ENCODE results near the gene OCIAD2. TPM values are rescaled to one million over a fixed set of nuclear protein-coding genes. Genes with fewer than 3 reads are reported as not detected.

The OCIAD2 gene
- total RNA-seq, 1 donor from 2014 or later, result 73.1 TPM

GRCh38 chr4:48862661-48863060 is 43.9 kb downstream of the OCIAD2 start:
- peaks cover 23% of the 10 kb centered on the region for H3K36me3 Mint-ChIP-seq
- no peaks in the 10 kb centered on the region for H3K27me3 Mint-ChIP-seq (ENCODE audit: low read depth)
- H3K27ac Mint-ChIP-seq, result no peak overlapping the region
- no peak for DNase-seq (ENCODE audit: low spot score in 2 of 2, unreplicated experiment in 2 of 2)
- H3K9me3 Mint-ChIP-seq, result peaks cover 10% of the 10 kb centered on the region
- H3K4me1 Mint-ChIP-seq, result no peaks in the 10 kb centered on the region
- H3K4me3 Mint-ChIP-seq, result no peak overlapping the region
- no peak for TF ChIP-seq CTCF (IDR thresholded peaks at IDR 0.05; ENCODE audit: unreplicated experiment)

- H3K4me1 Mint-ChIP-seq, result no peaks in the 10 kb centered on the region
- peaks cover 23% of the 10 kb centered on the region for H3K36me3 Mint-ChIP-seq
- no peak for DNase-seq (ENCODE audit: low spot score in 2 of 2, unreplicated experiment in 2 of 2)
- TF ChIP-seq CTCF (IDR thresholded peaks at IDR 0.05; ENCODE audit: unreplicated experiment), result no peak
- H3K27ac Mint-ChIP-seq, result no peak overlapping the region
- peaks cover 8% of the 10 kb centered on the region for H3K9me3 Mint-ChIP-seq
- no peak overlapping the region for H3K4me3 Mint-ChIP-seq
- no peaks in the 10 kb centered on the region for H3K27me3 Mint-ChIP-seq (ENCODE audit: low read depth)
Measured at GRCh38 chr4:48862038-48862437, 44.5 kb downstream of the OCIAD2 start.

- Mint-ChIP-seq H3K36me3 (peaks cover 26% of the 10 kb centered on the region), H3K9me3 (no peaks in the 10 kb centered on the region), H3K27me3 (ENCODE audit: low read depth) (no peaks in the 10 kb centered on the region), H3K4me1 (no peaks in the 10 kb centered on the region), H3K27ac (no peak overlapping the region), H3K4me3 (no peak overlapping the region)
- DNase-seq (ENCODE audit: low spot score in 2 of 2, unreplicated experiment in 2 of 2), result no peak
- no peak for TF ChIP-seq CTCF (IDR thresholded peaks at IDR 0.05; ENCODE audit: unreplicated experiment)
Measured at GRCh38 chr4:48858130-48858529, 48.4 kb downstream of the OCIAD2 start.

- H3K4me1 Mint-ChIP-seq, result no peaks in the 10 kb centered on the region
- no peak overlapping the region for H3K27ac Mint-ChIP-seq
- peaks cover 33% of the 10 kb centered on the region for H3K36me3 Mint-ChIP-seq
- H3K27me3 Mint-ChIP-seq (ENCODE audit: low read depth), result no peaks in the 10 kb centered on the region
- no peaks in the 10 kb centered on the region for H3K9me3 Mint-ChIP-seq
- no peak for TF ChIP-seq CTCF (IDR thresholded peaks at IDR 0.05; ENCODE audit: unreplicated experiment)
- DNase-seq (ENCODE audit: low spot score in 2 of 2, unreplicated experiment in 2 of 2), result no peak
- H3K4me3 Mint-ChIP-seq, result no peak overlapping the region
Measured at GRCh38 chr4:48854982-48855381, 51.6 kb downstream of the OCIAD2 start.

- H3K4me1 Mint-ChIP-seq, result no peaks in the 10 kb centered on the region
- no peaks in the 10 kb centered on the region for H3K9me3 Mint-ChIP-seq
- H3K27ac Mint-ChIP-seq, result no peak overlapping the region
- peaks cover 35% of the 10 kb centered on the region for H3K36me3 Mint-ChIP-seq
- no peak for TF ChIP-seq CTCF (IDR thresholded peaks at IDR 0.05; ENCODE audit: unreplicated experiment)
- H3K27me3 Mint-ChIP-seq (ENCODE audit: low read depth), result no peaks in the 10 kb centered on the region
- DNase-seq (ENCODE audit: low spot score in 2 of 2, unreplicated experiment in 2 of 2), result no peak
- H3K4me3 Mint-ChIP-seq, result no peak overlapping the region
Measured at GRCh38 chr4:48854395-48854683, 52.2 kb downstream of the OCIAD2 start.

Data from mesothelial cell of epicardium (in vitro differentiated cells).